Caco-2 (cell line): Measurements from ENCODE around the gene BASP1. TPM values are rescaled to one million over a fixed set of nuclear protein-coding genes. Genes with fewer than 3 reads are reported as not detected.

Experiments
- BruUV-seq: library from RNA; stranded (reverse); fragments of 400-500 nt; replicated peaks from 2 replicates; lab custom pipeline; 2021; lab: Mats Ljungman, UMichigan
- CTCF ChIA-PET: fragments of 300-600 bp; sonication (Branson Sonifier 250); formaldehyde crosslinking; loops from one replicate; lab custom pipeline; 2022; ENCODE audit warnings: antibody characterized with exemption; lab: Charles Lee
- POLR2A ChIA-PET: fragments of 300-600 bp; sonication (Branson Sonifier 250); formaldehyde crosslinking; loops from one replicate; lab custom pipeline; 2022; ENCODE audit warnings: antibody characterized with exemption; lab: Charles Lee
- DNase-seq, 2 experiments: peaks; one replicate each; pipeline versions ENCODE4 v3.0.0 to v3.0.0-alpha.2; 2020 to 2022
- H3K27me3 ChIP-seq: replicated peaks from 2 replicates; pipeline ENCODE4 v1.6.0; 2011; ENCODE audit warnings: low read length; ENCODE audit not compliant: control insufficient read depth, insufficient read depth
- H3K36me3 ChIP-seq: 2 replicates; pipeline ENCODE4 v1.5.1; 2011; ENCODE audit warnings: low read length; ENCODE audit not compliant: control insufficient read depth, insufficient read depth
- H3K4me1 ChIP-seq: fragments of 250-450 bp; sonication (Bioruptor Pico); 2 replicates; pipeline ENCODE4 v1.5.1; 2020; ENCODE audit warnings: mild to moderate bottlenecking
- H3K4me3 ChIP-seq: 2 replicates; pipeline ENCODE4 v1.5.1; 2011; ENCODE audit warnings: low read depth, mild to moderate bottlenecking, control low read depth, low read length
- H3K9me3 ChIP-seq: fragments of 250-450 bp; sonication (Bioruptor Pico); 2 replicates; pipeline ENCODE4 v1.5.1; 2020; ENCODE audit warnings: mild to moderate bottlenecking, moderate library complexity
- H3K27ac Mint-ChIP-seq: one replicate; pipeline ENCODE4 v1.8.0; 2022; ENCODE audit warnings: mixed read lengths; ENCODE audit not compliant: unreplicated experiment
- H3K27me3 Mint-ChIP-seq: one replicate; pipeline ENCODE4 v1.8.0; 2022; ENCODE audit warnings: mixed read lengths; ENCODE audit not compliant: insufficient read depth, unreplicated experiment
- H3K36me3 Mint-ChIP-seq: one replicate; pipeline ENCODE4 v1.8.0; 2022; ENCODE audit warnings: mild to moderate bottlenecking, mixed read lengths; ENCODE audit not compliant: insufficient read depth, unreplicated experiment
- H3K4me1 Mint-ChIP-seq: one replicate; pipeline ENCODE4 v1.8.0; 2022; ENCODE audit warnings: low read depth, mixed read lengths; ENCODE audit not compliant: unreplicated experiment
- H3K4me3 Mint-ChIP-seq: one replicate; pipeline ENCODE4 v1.8.0; 2022; ENCODE audit warnings: mild to moderate bottlenecking, moderate library complexity, mixed read lengths; ENCODE audit not compliant: unreplicated experiment
- H3K9me3 Mint-ChIP-seq: one replicate; pipeline ENCODE4 v1.8.0; 2022; ENCODE audit warnings: mixed read lengths; ENCODE audit not compliant: unreplicated experiment
- CTCF ChIP-seq, 2 experiments: fragments of 200-600 bp in 1 of 2; IDR thresholded peaks; 1 replicate in 1 of 2; 2 replicates in 1 of 2; pipeline versions ENCODE4 v1.5.1 to v1.8.0; 2011 to 2022; ENCODE audit warnings: antibody characterized with exemption in 1 of 2, control low read depth in 1 of 2, inconsistent platforms in 1 of 2, low read depth in 1 of 2, low read length in 1 of 2, mild to moderate bottlenecking in 1 of 2, moderate library complexity in 1 of 2; ENCODE audit not compliant: insufficient read depth in 1 of 2, severe bottlenecking in 1 of 2, unreplicated experiment in 1 of 2
- intact Hi-C: fragments of 100-400 bp; cut with micrococcal nuclease; formaldehyde crosslinking; loops from one replicate; pipeline ENCODE4 v1.10.0; 2022; ENCODE audit not compliant: unreplicated experiment
- total RNA-seq: library from RNA; stranded (reverse); gene quantifications from 2 replicates; pipeline ENCODE4 v1.2.3, GENCODE V29; 2022

Gene BASP1
- total RNA-seq, 1 experiment from 2014 or later, result 78.1 TPM

- BruUV-seq, result no TSS peak
- Histone ChIP-seq H3K27me3 (no peaks in the 10 kb centered on the region), H3K4me1 (peaks cover 45% of the 10 kb centered on the region), H3K4me3 (no peak overlapping the region), H3K36me3 (no peaks in the 10 kb centered on the region), H3K9me3 (no peaks in the 10 kb centered on the region)
- ChIA-PET CTCF (interaction anchor here (0.6 kb wide), 1 partner anchor 28 kb away, joined by 4 read pairs; no protein-coding TSS in a partner anchor), POLR2A (no interaction called here)
- DNase-seq, result no peak
- Mint-ChIP-seq H3K36me3 (peaks cover 8% of the 10 kb centered on the region), H3K4me3 (no peak overlapping the region), H3K9me3 (peaks cover 10% of the 10 kb centered on the region), H3K27me3 (no peaks in the 10 kb centered on the region), H3K4me1 (peaks cover 46% of the 10 kb centered on the region), H3K27ac (no peak overlapping the region)
- TF ChIP-seq CTCF (IDR thresholded peaks at IDR 0.05; ENCODE audit: insufficient read depth in 1 of 2, low read depth in 1 of 2, low read length in 1 of 2, severe bottlenecking in 1 of 2, unreplicated experiment in 1 of 2), result no peak
- intact Hi-C loops, result no loop called here
Measured at GRCh38 chr5:17178373-17178675, 39.1 kb upstream of the BASP1 start.

GRCh38 chr5:17180330-17180843, 37.0 kb upstream of the BASP1 start:
- no peaks in the 10 kb centered on the region for H3K27me3 ChIP-seq
- intact Hi-C loops, result no loop called here
- TF ChIP-seq CTCF (IDR thresholded peaks at IDR 0.05; ENCODE audit: insufficient read depth in 1 of 2, low read depth in 1 of 2, low read length in 1 of 2, severe bottlenecking in 1 of 2, unreplicated experiment in 1 of 2), result no peak
- Mint-ChIP-seq H3K9me3 (peaks cover 10% of the 10 kb centered on the region), H3K4me1 (peaks cover 46% of the 10 kb centered on the region), H3K27ac (peak overlapping the region; percentile 73), H3K27me3 (no peaks in the 10 kb centered on the region), H3K36me3 (peaks cover 8% of the 10 kb centered on the region), H3K4me3 (no peak overlapping the region)
- peaks cover 45% of the 10 kb centered on the region for H3K4me1 ChIP-seq
- POLR2A ChIA-PET, result interaction anchor here (0.6 kb wide), 1 partner anchor 244 kb away, joined by 3 read pairs; the partner anchor contains the start of gene MYO10
- H3K36me3 ChIP-seq, result no peaks in the 10 kb centered on the region
- DNase-seq, result no peak
- H3K4me3 ChIP-seq, result no peak overlapping the region
- no TSS peak for BruUV-seq
- H3K9me3 ChIP-seq, result no peaks in the 10 kb centered on the region
- CTCF ChIA-PET, result interaction anchor here (0.9 kb wide), 1 partner anchor 9 kb away, joined by 4 read pairs; no protein-coding TSS in a partner anchor

DNA sequence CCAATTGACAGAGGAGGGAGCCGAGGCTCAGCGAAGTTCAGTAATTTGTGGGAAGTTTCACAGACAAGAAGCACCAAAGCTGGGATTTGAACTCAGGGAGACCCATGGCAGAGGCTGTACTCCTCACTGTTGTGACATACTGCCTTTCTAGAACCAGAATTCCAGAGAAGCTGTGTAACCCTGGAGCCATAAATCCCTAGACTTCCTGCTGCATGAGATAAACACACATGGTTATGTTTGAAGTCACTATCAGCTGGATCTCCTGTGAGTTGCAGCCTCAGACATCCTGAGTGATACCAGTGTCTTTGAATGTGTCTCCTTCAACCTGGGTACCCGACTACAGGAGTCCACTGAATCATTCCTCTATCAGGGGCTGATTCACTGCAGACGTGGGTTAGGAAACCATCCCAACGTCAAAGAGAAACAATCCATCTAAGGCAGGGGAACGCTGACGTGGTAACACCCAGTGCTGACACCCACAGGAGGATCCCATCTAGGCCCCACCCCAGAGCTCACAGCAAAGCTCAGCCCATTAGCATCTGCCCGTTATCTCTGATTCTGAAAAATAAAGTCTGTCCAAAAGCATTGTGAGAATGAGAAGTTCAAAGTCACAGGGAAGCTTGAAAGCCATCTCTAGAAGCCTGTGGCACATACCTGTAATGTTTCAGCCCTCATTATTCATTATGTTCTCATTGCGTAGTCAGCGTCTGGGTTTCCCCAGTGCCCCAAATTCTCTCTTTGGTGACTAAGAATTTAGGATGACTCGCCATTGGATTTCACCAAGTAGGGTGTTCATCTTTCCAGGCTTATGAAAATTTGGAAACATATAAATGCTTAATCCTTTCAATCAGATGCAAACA, 36.3 kb upstream of the BASP1 start:
- Mint-ChIP-seq H3K27me3 (no peaks in the 10 kb centered on the region), H3K9me3 (peaks cover 7% of the 10 kb centered on the region), H3K4me1 (peaks cover 42% of the 10 kb centered on the region), H3K36me3 (peaks cover 8% of the 10 kb centered on the region), H3K4me3 (no peak overlapping the region), H3K27ac (peak overlapping the region; percentile 73)
- no peaks in the 10 kb centered on the region for H3K36me3 ChIP-seq
- TF ChIP-seq CTCF (IDR thresholded peaks at IDR 0.05; ENCODE audit: insufficient read depth in 1 of 2, low read depth in 1 of 2, low read length in 1 of 2, severe bottlenecking in 1 of 2, unreplicated experiment in 1 of 2), result no peak
- peaks cover 45% of the 10 kb centered on the region for H3K4me1 ChIP-seq
- no peak overlapping the region for H3K4me3 ChIP-seq
- ChIA-PET POLR2A (interaction anchor here (0.6 kb wide), 2 partner anchors 131 to 245 kb away, joined by 3 read pairs; partner anchors contain the start of gene MYO10), CTCF (interaction anchor here (0.9 to 1.1 kb wide), 2 partner anchors 9 to 10 kb away, joined by 3 to 4 read pairs; no protein-coding TSS in a partner anchor)
- H3K27me3 ChIP-seq, result no peaks in the 10 kb centered on the region
- peak; percentile 75 to 81 for DNase-seq
- BruUV-seq, result no TSS peak
- intact Hi-C loops, result loop anchor here (1.0 kb wide), 1 partner anchor 12 kb away; no protein-coding TSS in a partner anchor
- no peaks in the 10 kb centered on the region for H3K9me3 ChIP-seq
